Measurements from ENCODE around the gene VIPR2. TPM values are rescaled to one million over a fixed set of nuclear protein-coding genes. Genes with fewer than 3 reads are reported as not detected.

VIPR2 gene
- total and polyA plus RNA-seq, 11 donors, result 3.3 to 27.0 (median 18.5) TPM

GRCh38 chr7:159032322-159032721 lies 112.3 kb downstream of the VIPR2 start:
- TF ChIP-seq POLR2A (IDR thresholded peaks at IDR 0.05) (no peak), CTCF (IDR thresholded peaks at IDR 0.05) (no peak)
- Histone ChIP-seq H3K27ac (peak overlapping the region in 9 of 12 donors; percentile 11 to 86 (median 47)), H3K4me1 (peaks cover 0 to 28% (median 10%) of the 10 kb centered on the region in 12 donors), H3K36me3 (peaks cover 0 to 26% (median 11%) of the 10 kb centered on the region in 9 donors), H3K27me3 (peaks cover 0 to 8% (median 0%) of the 10 kb centered on the region in 9 donors), H3K9me3 (no peaks in the 10 kb centered on the region), H3K4me3 (no peak overlapping the region)
- intact Hi-C loops (cut with DNase I), result loop anchor here in 4 of 10 donors (5.0 to 10.0 kb wide), 3 partner anchors 35 to 115 kb away; partner anchors contain the start of gene VIPR2 (in 2 of the 4)
- WGBS, 4 donors, result 69 to 81% (median 75%) methylated on average over 14 of the region's 14 CpGs
- ATAC-seq, result no peak
- peak in 3 of 5 donors; percentile 46 to 67 (median 66) for DNase-seq

GRCh38 chr7:159031750-159032149 lies 112.9 kb downstream of the VIPR2 start:
- no peak for TF ChIP-seq POLR2A (IDR thresholded peaks at IDR 0.05)
- no peak for TF ChIP-seq CTCF (IDR thresholded peaks at IDR 0.05)
- Histone ChIP-seq H3K4me1 (peaks cover 0 to 28% (median 10%) of the 10 kb centered on the region in 12 donors), H3K4me3 (peak overlapping the region in 5 of 12 donors; percentile 50 to 68 (median 64)), H3K27me3 (peaks cover 0 to 8% (median 0%) of the 10 kb centered on the region in 9 donors), H3K9me3 (no peaks in the 10 kb centered on the region), H3K36me3 (peaks cover 0 to 26% (median 11%) of the 10 kb centered on the region in 9 donors), H3K27ac (peak overlapping the region in 9 of 12 donors; percentile 12 to 86 (median 76))
- ATAC-seq (no peak), DNase-seq (peak in 1 of 5 donors; percentile 19)
- 89 to 95% (median 92%) methylated on average over 8 to 17 of the region's 17 CpGs for WGBS, 4 donors
- intact Hi-C loops (cut with DNase I), result loop anchor here in 4 of 10 donors (5.0 to 10.0 kb wide), 3 partner anchors 36 to 116 kb away; partner anchors contain the start of gene VIPR2 (in 2 of the 4)

- peak; percentile 43 to 69 (median 68) for ATAC-seq
- 25 to 55% (median 32%) methylated on average over 28 to 31 of the region's 31 CpGs for WGBS, 4 donors
- H3K4me1 ChIP-seq, result peaks cover 0 to 28% (median 10%) of the 10 kb centered on the region in 12 donors
- no peak for TF ChIP-seq CTCF (IDR thresholded peaks at IDR 0.05)
- TF ChIP-seq POLR2A (IDR thresholded peaks at IDR 0.05), result no peak
- H3K27ac ChIP-seq, result peak overlapping the region; percentile 13 to 86 (median 71)
- peak; percentile 75 to 87 (median 81) for DNase-seq
- H3K27me3 ChIP-seq, result peaks cover 0 to 8% (median 0%) of the 10 kb centered on the region in 9 donors
- peaks cover 0 to 22% (median 7%) of the 10 kb centered on the region in 9 donors for H3K36me3 ChIP-seq
- no peaks in the 10 kb centered on the region for H3K9me3 ChIP-seq
- intact Hi-C loops (cut with DNase I), result loop anchor here in 4 of 10 donors (5.0 to 10.0 kb wide), 3 partner anchors 36 to 116 kb away; partner anchors contain the start of gene VIPR2 (in 2 of the 4)
- H3K4me3 ChIP-seq, result peak overlapping the region; percentile 31 to 68 (median 54)
These were observed 113.4 kb downstream of the VIPR2 start for GRCh38 chr7:159031135-159031701.

GRCh38 chr7:159030490-159031134 lies 114.1 kb downstream of the VIPR2 start:
- intact Hi-C loops (cut with DNase I), result loop anchor here in 4 of 10 donors (5.0 to 10.0 kb wide), 3 partner anchors 37 to 117 kb away; partner anchors contain the start of gene VIPR2 (in 2 of the 4)
- DNase-seq (peak; percentile 57 to 76 (median 65)), ATAC-seq (peak; percentile 65 to 74 (median 70))
- Histone ChIP-seq H3K27me3 (peaks cover 0 to 8% (median 0%) of the 10 kb centered on the region in 9 donors), H3K9me3 (no peaks in the 10 kb centered on the region), H3K27ac (peak overlapping the region; percentile 13 to 86 (median 71)), H3K4me1 (peaks cover 0 to 28% (median 10%) of the 10 kb centered on the region in 12 donors), H3K36me3 (peaks cover 0 to 18% (median 3%) of the 10 kb centered on the region in 9 donors), H3K4me3 (peak overlapping the region; percentile 31 to 68 (median 54))
- WGBS, 4 donors, result 2 to 6% (median 4%) methylated on average over 49 to 59 of the region's 59 CpGs
- TF ChIP-seq POLR2A (IDR thresholded peaks at IDR 0.05) (no peak), CTCF (IDR thresholded peaks at IDR 0.05) (peak in 11 of 12 donors; percentile 17 to 51 (median 34))
